Fibroblast of lung (primary cell): ENCODE measurements around the gene CD48. TPM values are rescaled to one million over a fixed set of nuclear protein-coding genes. Genes with fewer than 3 reads are reported as not detected.

Source experiments
- DNase-seq, 2 donors: peaks; one replicate each; pipeline versions ENCODE4 v3.0.0 to v3.0.0-alpha.2; 2010; ENCODE audit warnings: low read depth in 2 of 2
- H2AFZ ChIP-seq: 2 replicates; pipeline ENCODE4 v1.5.1; 2012; ENCODE audit warnings: low read length, control low read depth, inconsistent platforms
- H3K27ac ChIP-seq: 2 replicates; pipeline ENCODE4 v1.5.1; 2011; ENCODE audit warnings: low read length, control low read depth; ENCODE audit not compliant: insufficient read depth
- H3K27me3 ChIP-seq: 2 replicates; pipeline ENCODE4 v1.5.1; 2011; ENCODE audit warnings: mild to moderate bottlenecking, low read length; ENCODE audit not compliant: control insufficient read depth, insufficient read depth
- H3K36me3 ChIP-seq: 2 replicates; pipeline ENCODE4 v1.5.1; 2011; ENCODE audit warnings: low read length; ENCODE audit not compliant: control insufficient read depth, insufficient read depth
- H3K4me1 ChIP-seq: 2 replicates; pipeline ENCODE4 v1.5.1; 2011; ENCODE audit warnings: low read length; ENCODE audit not compliant: control insufficient read depth, insufficient read depth; ENCODE audit errors: extremely low read depth
- H3K4me2 ChIP-seq: 2 replicates; pipeline ENCODE4 v1.5.1; 2011; ENCODE audit warnings: low read length, control low read depth; ENCODE audit not compliant: insufficient read depth; ENCODE audit errors: extremely low read depth
- H3K4me3 ChIP-seq, 4 experiments: fragments of 200-600 bp in 1 of 4; sonication (generic) in 1 of 4; replicated peaks in 1 of 4; 2 replicates each; pipeline ENCODE4 v1.5.1; 2011 to 2016; ENCODE audit warnings: low read length in 4 of 4, low read depth in 3 of 4, mild to moderate bottlenecking in 3 of 4, control low read depth in 2 of 4, inconsistent platforms in 1 of 4, mixed read lengths in 1 of 4; ENCODE audit not compliant: insufficient read depth in 1 of 4; ENCODE audit errors: control extremely low read depth in 1 of 4
- H3K79me2 ChIP-seq: 2 replicates; pipeline ENCODE4 v1.5.1; 2012; ENCODE audit warnings: mild to moderate bottlenecking, low read length, inconsistent platforms; ENCODE audit not compliant: control insufficient read depth, insufficient read depth
- H3K9ac ChIP-seq: 2 replicates; pipeline ENCODE4 v1.5.1; 2011; ENCODE audit warnings: mild to moderate bottlenecking, low read length, control low read depth; ENCODE audit not compliant: insufficient read depth
- H3K9me3 ChIP-seq: 2 replicates; pipeline ENCODE4 v1.5.1; 2012; ENCODE audit warnings: low read depth, low read length; ENCODE audit not compliant: control insufficient read depth, insufficient read depth
- H4K20me1 ChIP-seq: 2 replicates; pipeline ENCODE4 v1.5.1; 2011; ENCODE audit warnings: low read length; ENCODE audit not compliant: control insufficient read depth, insufficient read depth; ENCODE audit errors: extremely low read depth
- EZH2 ChIP-seq: IDR thresholded peaks from 2 replicates; pipeline ENCODE4 v1.5.1; 2012; ENCODE audit warnings: low read length, control low read depth, mild to moderate bottlenecking; ENCODE audit errors: missing control alignments
- polyA plus RNA-seq, 2 donors: library from polyadenylated mRNA; depleted of rRNA in 1 of 2; stranded (reverse) in 1 of 2; unstranded in 1 of 2; fragments of >200 nt; gene quantifications; 2 replicates each; pipeline ENCODE4 v1.2.1, GENCODE V29; 2011 to 2012; ENCODE audit warnings: missing spikeins in 1 of 2
- total RNA-seq: library from RNA; depleted of rRNA; stranded (reverse); fragments of >200 nt; gene quantifications from 2 replicates; pipeline ENCODE4 v1.2.1, GENCODE V29; 2014
- TF ChIP-seq, protein P1 (sequence below), 2 donors: IDR thresholded peaks in 1 of 2; conservative IDR thresholded peaks in 1 of 2; 1 replicate in 1 of 2; 2 replicates in 1 of 2; pipeline ENCODE4 v1.5.1; 2011 to 2012; ENCODE audit warnings: low read length in 2 of 2, control low read depth in 1 of 2, inconsistent platforms in 1 of 2, low read depth in 1 of 2, mild to moderate bottlenecking in 1 of 2

Gene CD48
- total and polyA plus RNA-seq, 2 donors (not counting 1 experiment from before 2014, with no cell fraction given) = not detected

DNA sequence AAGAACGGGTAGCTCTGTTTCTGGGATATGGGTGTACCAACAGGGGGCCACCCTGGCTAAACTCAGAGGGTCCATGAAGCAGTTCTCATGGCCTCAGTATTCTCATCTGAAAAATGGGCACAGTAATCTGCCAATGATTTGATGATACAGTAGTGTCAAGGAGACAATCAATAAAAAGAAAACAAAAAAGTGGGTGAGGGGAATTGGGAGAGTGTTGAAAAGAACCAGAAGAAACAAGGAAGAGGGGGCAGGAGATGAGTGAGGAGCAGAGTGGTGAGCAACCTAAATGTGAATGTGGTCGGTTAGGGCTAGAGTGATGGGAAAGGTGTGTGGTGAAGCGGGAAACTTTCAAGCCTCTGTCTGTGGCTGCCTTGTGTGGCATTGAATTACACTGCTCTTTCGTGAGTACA, 29.5 kb upstream of the CD48 start:
- no peak overlapping the region for H3K4me3 ChIP-seq
- no peak for DNase-seq

DNA sequence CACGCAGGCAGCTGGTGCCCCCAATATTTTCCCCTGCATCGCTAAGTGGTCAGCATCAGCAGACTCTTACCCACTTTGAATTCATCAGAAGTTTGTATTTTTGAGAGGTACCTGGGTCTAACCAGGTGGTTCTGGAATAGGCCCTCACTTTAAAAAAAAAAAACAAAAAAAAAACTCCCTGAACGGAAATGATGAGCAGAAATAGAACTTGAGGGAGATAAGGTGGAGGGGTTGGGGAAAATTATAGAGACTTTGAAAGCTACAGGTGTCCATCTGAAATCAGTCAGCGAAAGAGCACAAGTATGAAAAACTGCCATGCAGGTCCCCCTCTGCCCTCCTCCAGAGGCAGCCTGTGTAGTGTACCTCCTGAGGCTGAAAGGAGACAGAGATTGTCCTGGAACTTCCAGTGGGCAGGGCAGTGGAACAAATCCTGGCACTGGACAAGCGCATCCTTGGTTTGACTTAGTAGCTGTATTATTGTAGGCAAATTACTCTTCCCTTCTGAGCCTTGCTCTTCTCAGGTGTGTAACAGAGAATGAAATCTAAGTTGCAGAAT, 28.6 kb upstream of the CD48 start:
- Histone ChIP-seq H4K20me1 (no peaks in the 10 kb centered on the region), H3K36me3 (no peaks in the 10 kb centered on the region), H3K79me2 (no peaks in the 10 kb centered on the region), H3K4me3 (no peak overlapping the region), H3K4me2 (no peak overlapping the region), H3K9ac (no peak overlapping the region), H3K27me3 (no peaks in the 10 kb centered on the region), H3K9me3 (no peaks in the 10 kb centered on the region), H3K27ac (no peak overlapping the region), H2AFZ (no peak overlapping the region), H3K4me1 (no peaks in the 10 kb centered on the region)
- DNase-seq = no peak
- TF ChIP-seq EZH2 = no peak
- TF ChIP-seq, protein P1, sequence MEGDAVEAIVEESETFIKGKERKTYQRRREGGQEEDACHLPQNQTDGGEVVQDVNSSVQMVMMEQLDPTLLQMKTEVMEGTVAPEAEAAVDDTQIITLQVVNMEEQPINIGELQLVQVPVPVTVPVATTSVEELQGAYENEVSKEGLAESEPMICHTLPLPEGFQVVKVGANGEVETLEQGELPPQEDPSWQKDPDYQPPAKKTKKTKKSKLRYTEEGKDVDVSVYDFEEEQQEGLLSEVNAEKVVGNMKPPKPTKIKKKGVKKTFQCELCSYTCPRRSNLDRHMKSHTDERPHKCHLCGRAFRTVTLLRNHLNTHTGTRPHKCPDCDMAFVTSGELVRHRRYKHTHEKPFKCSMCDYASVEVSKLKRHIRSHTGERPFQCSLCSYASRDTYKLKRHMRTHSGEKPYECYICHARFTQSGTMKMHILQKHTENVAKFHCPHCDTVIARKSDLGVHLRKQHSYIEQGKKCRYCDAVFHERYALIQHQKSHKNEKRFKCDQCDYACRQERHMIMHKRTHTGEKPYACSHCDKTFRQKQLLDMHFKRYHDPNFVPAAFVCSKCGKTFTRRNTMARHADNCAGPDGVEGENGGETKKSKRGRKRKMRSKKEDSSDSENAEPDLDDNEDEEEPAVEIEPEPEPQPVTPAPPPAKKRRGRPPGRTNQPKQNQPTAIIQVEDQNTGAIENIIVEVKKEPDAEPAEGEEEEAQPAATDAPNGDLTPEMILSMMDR (conservative IDR thresholded peaks at IDR 0.05 in 1 of 2, IDR thresholded peaks at IDR 0.05 in 1 of 2; ENCODE audit: low read depth in 1 of 2, low read length in 2 of 2) = no peak

More for the DNA sequence above, 29.5 kb upstream of the CD48 start:
- Histone ChIP-seq H4K20me1 (no peaks in the 10 kb centered on the region), H3K9me3 (no peaks in the 10 kb centered on the region), H3K27me3 (no peaks in the 10 kb centered on the region), H3K9ac (no peak overlapping the region), H3K4me1 (no peaks in the 10 kb centered on the region), H3K79me2 (no peaks in the 10 kb centered on the region), H3K27ac (no peak overlapping the region), H2AFZ (no peak overlapping the region), H3K4me2 (no peak overlapping the region), H3K36me3 (no peaks in the 10 kb centered on the region)
- TF ChIP-seq, protein P1 (conservative IDR thresholded peaks at IDR 0.05 in 1 of 2, IDR thresholded peaks at IDR 0.05 in 1 of 2; ENCODE audit: low read depth in 1 of 2, low read length in 2 of 2) = no peak
- TF ChIP-seq EZH2 = no peak

DNA sequence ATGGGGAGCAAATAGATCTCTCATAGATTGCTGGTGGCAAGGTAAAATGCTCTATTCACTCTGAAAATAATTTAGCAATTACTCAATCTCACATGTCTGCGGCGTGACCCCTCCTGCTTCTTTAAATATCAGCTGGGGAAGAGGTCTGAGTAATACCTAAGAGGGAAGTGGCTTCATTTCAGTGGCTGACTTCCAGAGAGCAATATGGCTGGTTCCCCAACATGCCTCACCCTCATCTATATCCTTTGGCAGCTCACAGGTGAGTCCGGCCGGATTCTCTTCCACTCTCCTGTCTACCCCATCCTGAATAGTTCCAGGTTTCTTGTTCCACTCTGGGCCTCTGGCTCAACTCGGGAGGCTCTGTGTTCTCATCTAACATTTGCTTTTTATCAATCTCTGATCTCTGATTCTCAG, 27.5 kb upstream of the CD48 start, which contains the start of gene SLAMF7:
SLAMF7 (plus strand) TSS at position 150 of the 414 bp plus-strand sequence; CDS start at position 205, 55 bp downstream.
- Histone ChIP-seq H3K27ac (no peak within 1 kb of the TSS), H4K20me1 (no peaks in the 10 kb centered on the region), H3K9me3 (no peaks in the 10 kb centered on the region), H3K27me3 (no peaks in the 10 kb centered on the region), H3K79me2 (no peaks in the 10 kb centered on the region), H3K4me2 (no peak within 1 kb of the TSS), H2AFZ (no peak within 1 kb of the TSS), H3K9ac (no peak within 1 kb of the TSS), H3K4me3 (no peak within 1 kb of the TSS), H3K36me3 (no peaks in the 10 kb centered on the region), H3K4me1 (no peaks in the 10 kb centered on the region)
- TF ChIP-seq EZH2 = no peak
- TF ChIP-seq, protein P1 (conservative IDR thresholded peaks at IDR 0.05 in 1 of 2, IDR thresholded peaks at IDR 0.05 in 1 of 2; ENCODE audit: low read depth in 1 of 2, low read length in 2 of 2) = no peak
- no peak for DNase-seq
